Naive thymus-derived CD4-positive, alpha-beta T cell (primary cell): Measurements from ENCODE around the gene C2orf80. TPM values are rescaled to one million over a fixed set of nuclear protein-coding genes. Genes with fewer than 3 reads are reported as not detected.
"Not testable (repeated sequence)": the region's sequence is repeated elsewhere in the genome, so short reads cannot be mapped to it uniquely, and the experiment has no call there.

Experiments used
- ATAC-seq: fragments of 150-1000 bp; cut with Tn5 transposase; 2 replicates; pipeline ENCODE4 v1.10.0; 2021; ENCODE audit warnings: mild to moderate bottlenecking, moderate library complexity
- CTCF ChIA-PET: fragments of 350-600 bp; sonication (Branson Sonifier 250); formaldehyde crosslinking; loops from one replicate; lab custom pipeline; 2021; ENCODE audit warnings: antibody characterized with exemption; lab: Charles Lee
- POLR2A ChIA-PET: fragments of 350-600 bp; sonication (Branson Sonifier 250); formaldehyde crosslinking; loops from one replicate; lab custom pipeline; 2021; ENCODE audit warnings: antibody characterized with exemption, inconsistent platforms; lab: Charles Lee
- DNase-seq, 9 donors: peaks; one replicate each; pipeline versions ENCODE4 v3.0.0 to v3.0.0-alpha.2; 2020 to 2022; ENCODE audit warnings: mixed read lengths in 1 of 9
- H3K27ac ChIP-seq: one replicate; pipeline ENCODE4 v1.7.0; 2013; ENCODE audit warnings: mild to moderate bottlenecking, low read depth, low read length, moderate library complexity
- H3K27me3 ChIP-seq, 2 donors: one replicate each; pipeline ENCODE4 v1.7.0; 2013; ENCODE audit warnings: low read length in 2 of 2, mild to moderate bottlenecking in 2 of 2, moderate library complexity in 2 of 2; ENCODE audit not compliant: control insufficient read depth in 2 of 2, insufficient read depth in 2 of 2
- H3K36me3 ChIP-seq, 3 experiments: 1 replicate in 2 of 3; 2 replicates in 1 of 3; pipeline ENCODE4 v1.7.0; 2013; ENCODE audit warnings: low read length in 3 of 3, mild to moderate bottlenecking in 3 of 3, moderate library complexity in 1 of 3; ENCODE audit not compliant: insufficient read depth in 3 of 3, control insufficient read depth in 2 of 3
- H3K4me1 ChIP-seq, 2 donors: one replicate each; pipeline ENCODE4 v1.7.0; 2013; ENCODE audit warnings: low read length in 2 of 2, mild to moderate bottlenecking in 2 of 2, moderate library complexity in 1 of 2; ENCODE audit not compliant: control insufficient read depth in 2 of 2, insufficient read depth in 2 of 2
- H3K4me3 ChIP-seq: 2 replicates; pipeline ENCODE4 v1.7.0; 2013; ENCODE audit warnings: mild to moderate bottlenecking, low read length
- H3K9me3 ChIP-seq, 3 experiments: 1 replicate in 2 of 3; 2 replicates in 1 of 3; pipeline ENCODE4 v1.7.0; 2013; ENCODE audit warnings: low read length in 3 of 3; ENCODE audit not compliant: control insufficient read depth in 2 of 3
- H3K27ac Mint-ChIP-seq, 9 donors: one replicate each; pipeline ENCODE4 v1.8.0; 2020 to 2022; ENCODE audit warnings: mixed read lengths in 9 of 9, mild to moderate bottlenecking in 8 of 9, moderate library complexity in 5 of 9, inconsistent platforms in 2 of 9
- H3K27me3 Mint-ChIP-seq, 5 donors: one replicate each; pipeline ENCODE4 v1.8.0; 2021 to 2022; ENCODE audit warnings: mixed read lengths in 5 of 5, mild to moderate bottlenecking in 1 of 5
- H3K36me3 Mint-ChIP-seq, 5 donors: one replicate each; pipeline ENCODE4 v1.8.0; 2020 to 2022; ENCODE audit warnings: mixed read lengths in 5 of 5, mild to moderate bottlenecking in 3 of 5, inconsistent platforms in 1 of 5
- H3K4me1 Mint-ChIP-seq, 7 donors: one replicate each; pipeline ENCODE4 v1.8.0; 2020 to 2022; ENCODE audit warnings: mixed read lengths in 7 of 7, mild to moderate bottlenecking in 3 of 7, inconsistent platforms in 1 of 7
- H3K4me3 Mint-ChIP-seq, 10 donors: one replicate each; pipeline ENCODE4 v1.8.0; 2020 to 2022; ENCODE audit warnings: mild to moderate bottlenecking in 10 of 10, mixed read lengths in 10 of 10, moderate library complexity in 6 of 10, inconsistent platforms in 2 of 10
- H3K9me3 Mint-ChIP-seq, 11 donors: one replicate each; pipeline ENCODE4 v1.8.0; 2020 to 2022; ENCODE audit warnings: mixed read lengths in 11 of 11, mild to moderate bottlenecking in 4 of 11, inconsistent platforms in 1 of 11, moderate library complexity in 1 of 11
- intact Hi-C, 2 donors: fragments of 100-400 bp; cut with micrococcal nuclease; formaldehyde crosslinking; loops; one replicate each; pipeline ENCODE4 v1.15.1; 2023
- polyA plus RNA-seq, 2 donors: library from polyadenylated mRNA; unstranded; fragments of 300-500 nt; fragmentation: Illumina TruSeq; gene quantifications; one replicate each; pipeline ENCODE4 v1.2.3, GENCODE V29; 2021
- total RNA-seq, 6 experiments: library from RNA in 5 of 6; stranded (reverse) in 5 of 6; gene quantifications; 1 replicate in 5 of 6; 2 replicates in 1 of 6; pipeline ENCODE4 v1.2.3 and lab custom pipeline; 2021 to 2026

The C2orf80 gene
- total and polyA plus RNA-seq, 7 experiments from 2014 or later = not detected

GRCh38 chr2:208222351-208222750, 32.5 kb upstream of the C2orf80 start:
- intact Hi-C loops = no loop called here
- H3K9me3 ChIP-seq = no peaks in the 10 kb centered on the region
- H3K36me3 ChIP-seq = no peaks in the 10 kb centered on the region
- no peak overlapping the region for H3K4me3 ChIP-seq
- no peaks in the 10 kb centered on the region for H3K27me3 ChIP-seq
- ChIA-PET CTCF (no interaction called here), POLR2A (no interaction called here)
- no peak for DNase-seq
- H3K36me3 Mint-ChIP-seq = peaks cover 0 to 3% (median 0%) of the 10 kb centered on the region in 5 donors
- no peaks in the 10 kb centered on the region for H3K4me1 ChIP-seq
- peaks cover 0 to 9% (median 2%) of the 10 kb centered on the region in 11 donors for H3K9me3 Mint-ChIP-seq
- no peaks in the 10 kb centered on the region for H3K4me1 Mint-ChIP-seq
- no peak overlapping the region for H3K4me3 Mint-ChIP-seq
- H3K27me3 Mint-ChIP-seq = peaks cover 0 to 5% (median 0%) of the 10 kb centered on the region in 5 donors
- H3K27ac ChIP-seq = no peak overlapping the region
- H3K27ac Mint-ChIP-seq = no peak overlapping the region
- ATAC-seq = no peak

GRCh38 chr2:208221873-208222272, 32.0 kb upstream of the C2orf80 start:
- intact Hi-C loops, H3K9me3 ChIP-seq, H3K4me3 Mint-ChIP-seq, H3K4me1 Mint-ChIP-seq, H3K4me3 ChIP-seq, H3K27me3 Mint-ChIP-seq, H3K27me3 ChIP-seq, H3K27ac Mint-ChIP-seq, H3K9me3 Mint-ChIP-seq, POLR2A ChIA-PET, H3K36me3 ChIP-seq, H3K4me1 ChIP-seq, H3K27ac ChIP-seq, ATAC-seq, CTCF ChIA-PET, H3K36me3 Mint-ChIP-seq, DNase-seq: not testable (repeated sequence)

GRCh38 chr2:208210688-208211451, 21.0 kb upstream of the C2orf80 start:
- intact Hi-C loops = no loop called here
- H3K27me3 Mint-ChIP-seq = no peaks in the 10 kb centered on the region
- H3K4me3 Mint-ChIP-seq = no peak overlapping the region
- Histone ChIP-seq H3K4me3 (no peak overlapping the region), H3K36me3 (no peaks in the 10 kb centered on the region), H3K4me1 (no peaks in the 10 kb centered on the region), H3K9me3 (no peaks in the 10 kb centered on the region), H3K27ac (no peak overlapping the region), H3K27me3 (no peaks in the 10 kb centered on the region)
- DNase-seq (no peak), ATAC-seq (no peak)
- POLR2A ChIA-PET = no interaction called here
- no peak overlapping the region for H3K27ac Mint-ChIP-seq
- peaks cover 0 to 1% (median 0%) of the 10 kb centered on the region in 11 donors for H3K9me3 Mint-ChIP-seq
- CTCF ChIA-PET = no interaction called here
- H3K36me3 Mint-ChIP-seq = no peaks in the 10 kb centered on the region
- H3K4me1 Mint-ChIP-seq = peaks cover 0 to 2% (median 0%) of the 10 kb centered on the region in 7 donors

- Histone ChIP-seq H3K9me3 (no peaks in the 10 kb centered on the region), H3K4me3 (no peak overlapping the region), H3K27ac (no peak overlapping the region), H3K36me3 (no peaks in the 10 kb centered on the region), H3K4me1 (no peaks in the 10 kb centered on the region), H3K27me3 (no peaks in the 10 kb centered on the region)
- CTCF ChIA-PET = no interaction called here
- H3K4me1 Mint-ChIP-seq = peaks cover 0 to 8% (median 7%) of the 10 kb centered on the region in 7 donors
- intact Hi-C loops = no loop called here
- H3K4me3 Mint-ChIP-seq = no peak overlapping the region
- POLR2A ChIA-PET = no interaction called here
- H3K27ac Mint-ChIP-seq = no peak overlapping the region
- no peaks in the 10 kb centered on the region for H3K36me3 Mint-ChIP-seq
- no peak for ATAC-seq
- H3K9me3 Mint-ChIP-seq = peaks cover 0 to 1% (median 0%) of the 10 kb centered on the region in 11 donors
- no peaks in the 10 kb centered on the region for H3K27me3 Mint-ChIP-seq
- DNase-seq = no peak
These were observed 18.7 kb upstream of the C2orf80 start for GRCh38 chr2:208208335-208209085.

- H3K4me3 ChIP-seq = no peak overlapping the region
- intact Hi-C loops = no loop called here
- H3K4me1 ChIP-seq = no peaks in the 10 kb centered on the region
- ChIA-PET CTCF (no interaction called here), POLR2A (no interaction called here)
- H3K9me3 ChIP-seq = no peaks in the 10 kb centered on the region
- no peaks in the 10 kb centered on the region for H3K36me3 ChIP-seq
- Mint-ChIP-seq H3K4me3 (no peak overlapping the region), H3K27me3 (no peaks in the 10 kb centered on the region), H3K4me1 (peaks cover 0 to 8% (median 7%) of the 10 kb centered on the region in 7 donors), H3K27ac (no peak overlapping the region), H3K36me3 (no peaks in the 10 kb centered on the region), H3K9me3 (peaks cover 0 to 1% (median 0%) of the 10 kb centered on the region in 11 donors)
- ATAC-seq = no peak
- H3K27ac ChIP-seq = no peak overlapping the region
- no peaks in the 10 kb centered on the region for H3K27me3 ChIP-seq
- DNase-seq = no peak
These were observed 17.9 kb upstream of the C2orf80 start for GRCh38 chr2:208207769-208208168.

GRCh38 chr2:208204166-208204565, 14.3 kb upstream of the C2orf80 start:
- DNase-seq (peak in 1 of 9 donors; percentile 2), ATAC-seq (no peak)
- no peaks in the 10 kb centered on the region for H3K27me3 Mint-ChIP-seq
- peaks cover 0 to 8% (median 7%) of the 10 kb centered on the region in 7 donors for H3K4me1 Mint-ChIP-seq
- Histone ChIP-seq H3K4me1 (no peaks in the 10 kb centered on the region), H3K4me3 (no peak overlapping the region), H3K27me3 (no peaks in the 10 kb centered on the region), H3K36me3 (no peaks in the 10 kb centered on the region), H3K9me3 (no peaks in the 10 kb centered on the region), H3K27ac (no peak overlapping the region)
- H3K4me3 Mint-ChIP-seq = peak overlapping the region in 1 of 10 donors; percentile 7
- ChIA-PET POLR2A (no interaction called here), CTCF (no interaction called here)
- H3K27ac Mint-ChIP-seq = no peak overlapping the region
- H3K9me3 Mint-ChIP-seq = peaks cover 0 to 1% (median 0%) of the 10 kb centered on the region in 11 donors
- intact Hi-C loops = no loop called here
- no peaks in the 10 kb centered on the region for H3K36me3 Mint-ChIP-seq
